GM18870 (cell line): ENCODE measurements around the gene TANC1.

ENCODE experiments used
- ATAC-seq: cut with Tn5 transposase; IDR thresholded peaks from one replicate; pipeline ENCODE4 v1.9.1; 2021; ENCODE audit warnings: moderate library complexity; ENCODE audit not compliant: unreplicated experiment

The TANC1 gene

GRCh38 chr2:159053161-159054031 is 85.0 kb downstream of the TANC1 start:
- no peak for ATAC-seq

DNA sequence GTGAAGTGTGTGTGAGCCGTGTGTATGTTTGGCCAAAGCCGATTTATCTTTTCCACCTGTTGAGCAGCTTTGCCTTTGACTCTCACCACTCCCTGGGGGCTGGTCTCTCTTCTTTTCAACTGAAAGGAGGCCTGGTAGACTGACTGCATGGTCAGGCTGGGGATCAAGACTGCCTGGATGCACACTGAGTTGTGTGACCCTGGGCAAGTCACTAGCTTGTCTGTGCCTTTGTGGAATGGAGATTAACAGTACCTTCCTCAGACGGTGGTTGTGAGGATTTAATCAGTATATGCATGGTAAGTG is 85.5 kb downstream of the TANC1 start:
- ATAC-seq: no peak

- ATAC-seq: no peak
Measured at GRCh38 chr2:159054985-159055384, 86.5 kb downstream of the TANC1 start.

DNA sequence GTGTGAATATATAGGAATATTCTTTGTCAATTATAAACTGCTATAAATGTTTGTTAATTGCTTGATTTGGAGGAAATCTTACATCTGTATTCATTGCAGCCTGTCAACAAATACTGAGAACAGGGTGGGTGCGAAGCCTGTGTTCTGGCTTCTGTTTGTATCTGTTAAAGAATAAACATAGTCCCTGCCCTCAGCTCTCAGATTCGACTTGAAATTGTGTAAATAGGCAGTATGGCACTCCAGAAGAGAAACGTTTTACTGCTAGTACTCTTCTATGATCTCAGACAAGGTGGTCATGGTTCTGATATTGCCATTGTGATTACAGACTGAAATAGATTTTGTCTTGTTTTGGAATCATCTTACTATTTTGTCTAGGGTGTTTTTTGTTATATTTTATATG is 92.1 kb downstream of the TANC1 start:
- no peak for ATAC-seq

GRCh38 chr2:159063677-159064076 is 95.2 kb downstream of the TANC1 start:
- no peak for ATAC-seq

DNA sequence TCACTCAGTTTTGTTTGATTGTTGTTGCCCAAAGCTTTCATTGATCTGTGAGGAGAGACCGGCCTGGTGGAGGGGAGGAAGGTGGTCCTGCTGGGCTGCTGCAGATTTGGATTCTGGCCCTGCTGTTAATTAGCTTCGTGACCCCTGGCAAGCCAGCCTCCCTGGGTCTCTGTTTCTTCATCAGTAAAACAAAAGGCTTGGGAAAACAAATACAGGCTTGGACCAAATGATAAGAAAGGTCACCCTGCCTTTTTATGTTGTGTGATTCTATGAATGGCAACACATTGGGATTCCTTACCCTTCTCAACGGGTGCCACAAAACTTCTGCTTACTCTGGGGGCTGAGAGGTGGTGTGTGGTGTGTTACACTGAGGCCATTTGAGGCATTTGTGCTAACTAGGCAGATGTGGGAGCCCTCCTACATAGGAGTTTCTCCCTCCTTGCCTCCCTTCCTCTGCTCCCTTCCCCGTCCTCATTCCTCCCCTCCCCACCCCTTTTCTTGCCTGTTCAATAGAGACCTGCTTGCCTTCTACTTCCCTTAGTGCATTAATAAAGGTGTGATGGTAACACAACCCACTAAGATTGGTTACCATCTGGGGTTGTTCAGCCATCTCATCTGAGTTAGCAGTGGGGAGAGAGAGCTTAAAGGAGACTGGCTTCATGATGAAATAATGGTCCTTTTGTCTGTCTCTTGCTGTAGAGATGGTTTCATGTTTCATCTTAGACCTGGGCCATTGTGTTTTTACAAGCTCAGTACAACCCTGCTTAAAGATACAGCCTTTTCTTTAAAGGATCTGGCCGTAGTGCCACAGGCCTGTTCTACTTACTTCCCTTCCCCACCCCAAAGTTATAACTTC is 96.2 kb downstream of the TANC1 start:
- no peak for ATAC-seq

DNA sequence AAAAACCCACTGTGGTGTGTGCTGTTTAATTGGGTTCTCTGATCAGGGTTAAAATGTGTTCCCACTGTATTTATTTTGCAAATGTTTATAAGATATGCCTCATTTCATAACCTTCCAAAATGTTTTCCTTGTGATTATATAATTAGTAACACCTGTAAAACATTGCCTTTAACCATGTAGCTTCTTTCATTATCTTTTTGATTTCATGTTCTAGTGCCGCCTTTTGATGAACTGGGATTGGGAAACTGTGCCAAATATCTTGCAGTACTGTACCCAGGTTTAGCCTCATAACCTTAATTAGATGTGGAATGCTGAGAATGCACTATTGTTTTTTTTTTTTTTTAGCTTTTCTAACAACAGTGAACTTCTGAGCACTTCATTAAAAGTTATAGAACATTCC is 96.9 kb downstream of the TANC1 start:
- ATAC-seq: no peak

GRCh38 chr2:159065891-159066290 is 97.5 kb downstream of the TANC1 start:
- ATAC-seq: no peak

GRCh38 chr2:159066541-159067156 is 98.2 kb downstream of the TANC1 start:
- ATAC-seq: no peak

DNA sequence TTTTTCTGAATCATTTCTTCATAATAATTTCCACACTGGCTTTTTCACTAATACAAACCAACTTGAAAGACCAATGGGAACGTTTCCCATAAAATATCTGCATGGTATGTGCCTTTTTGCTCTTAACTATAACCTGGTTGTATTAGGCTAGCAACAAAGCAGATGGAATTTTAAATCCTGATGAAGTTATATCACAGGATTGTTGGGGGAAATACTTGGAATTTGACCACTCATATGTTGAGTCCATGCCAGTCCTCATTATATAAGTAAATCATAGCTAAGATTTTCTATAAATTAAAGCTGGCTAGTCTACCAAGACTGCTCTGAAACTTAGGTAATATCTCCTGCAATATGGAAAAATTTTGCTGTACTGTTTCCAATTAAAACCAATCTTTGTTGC is 99.5 kb downstream of the TANC1 start:
- no peak for ATAC-seq

DNA sequence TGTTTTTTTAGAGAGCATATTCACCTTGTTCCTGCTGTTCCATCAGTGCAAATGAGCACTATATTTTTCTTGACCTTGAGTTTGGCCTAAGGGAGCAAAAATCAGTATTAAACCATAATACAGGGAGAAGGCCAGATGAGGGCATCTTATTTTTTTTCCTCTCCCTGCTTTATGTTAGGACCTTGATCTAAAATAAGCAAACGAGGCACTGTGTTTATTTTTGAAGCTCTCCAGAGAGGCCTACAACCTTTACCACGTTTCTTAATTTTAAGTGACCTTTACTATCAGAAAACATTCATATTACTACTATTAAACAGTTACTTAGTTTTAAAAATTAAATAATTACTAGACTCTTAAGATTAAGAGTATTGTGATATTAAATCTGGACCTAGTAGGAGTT is 100.8 kb downstream of the TANC1 start:
- no peak for ATAC-seq

DNA sequence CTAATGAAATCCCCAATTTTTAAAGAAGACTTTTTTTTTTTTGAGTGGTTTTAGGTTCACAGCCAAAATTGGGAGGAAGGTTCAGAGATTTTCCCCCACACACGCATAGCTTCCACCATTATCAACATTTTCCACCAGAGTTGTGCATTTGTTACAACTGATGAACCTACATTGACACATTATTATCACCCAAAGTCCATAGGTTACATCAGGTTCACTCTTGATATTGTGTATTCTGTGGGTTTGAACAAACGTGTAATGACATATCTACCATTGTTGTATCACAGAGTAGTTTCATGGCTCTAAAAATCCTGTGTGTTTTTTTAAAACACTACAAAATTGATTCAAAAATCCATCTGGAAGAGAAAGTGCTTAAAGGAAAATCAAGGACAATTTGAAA is 101.8 kb downstream of the TANC1 start:
- ATAC-seq: no peak

GRCh38 chr2:159071190-159071915 is 102.9 kb downstream of the TANC1 start:
- no peak for ATAC-seq

- no peak for ATAC-seq
Measured at GRCh38 chr2:159072795-159073194, 104.4 kb downstream of the TANC1 start.

GRCh38 chr2:159073256-159073655 is 104.8 kb downstream of the TANC1 start:
- ATAC-seq: no peak

GRCh38 chr2:159074605-159075004 is 106.2 kb downstream of the TANC1 start:
- no peak for ATAC-seq

GRCh38 chr2:159075727-159076126 is 107.3 kb downstream of the TANC1 start:
- no peak for ATAC-seq

- ATAC-seq: no peak
Measured at GRCh38 chr2:159076241-159076640, 107.8 kb downstream of the TANC1 start.

GRCh38 chr2:159077869-159078268 is 109.4 kb downstream of the TANC1 start:
- no peak for ATAC-seq

DNA sequence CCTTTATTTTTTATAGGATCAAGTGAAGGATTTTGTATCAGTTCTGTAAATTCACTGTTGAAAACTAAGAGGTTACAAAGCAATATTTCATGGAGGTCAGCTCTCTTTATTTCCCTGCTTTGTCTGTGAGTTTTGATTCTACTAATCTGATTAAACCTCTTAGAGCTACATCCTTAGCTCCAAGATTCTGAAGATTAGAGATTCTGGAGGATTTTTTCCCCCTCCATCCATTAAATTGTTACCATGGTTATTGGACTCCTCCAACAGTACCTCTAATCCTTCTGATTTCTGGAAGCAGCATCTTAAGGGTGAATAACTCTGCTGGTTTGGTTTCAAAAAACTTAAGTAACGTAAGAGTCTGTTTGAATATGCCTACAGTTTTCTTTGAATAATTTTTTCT is 110.0 kb downstream of the TANC1 start:
- ATAC-seq: no peak

DNA sequence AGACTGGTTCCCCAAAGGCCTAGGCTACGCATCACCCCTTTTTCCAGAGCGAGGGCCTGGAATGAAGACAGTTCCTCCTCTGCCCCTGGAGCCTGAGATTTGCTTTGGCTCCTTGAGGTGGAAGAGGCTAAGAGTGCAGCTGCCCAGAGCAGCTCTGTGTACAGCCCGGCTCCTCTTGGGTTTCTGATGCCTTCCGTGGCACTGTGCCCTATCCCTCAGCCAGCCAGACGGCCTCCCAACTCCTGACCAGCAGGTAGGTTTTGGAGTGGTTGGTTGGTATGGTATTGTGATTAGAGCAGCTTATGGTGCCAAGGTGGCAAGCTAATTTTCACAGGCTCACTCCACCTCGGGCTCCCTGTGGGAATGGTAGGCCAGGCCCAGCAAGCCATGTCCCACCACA is 112.2 kb downstream of the TANC1 start:
- no peak for ATAC-seq
